ENCODE results near the gene SNX25.

GRCh38 chr4:185395956-185396723 is 186.7 kb downstream of the SNX25 start:
- no peak for TF ChIP-seq CTCF (IDR thresholded peaks at IDR 0.05; ENCODE audit: low read length)
- no peak for TF ChIP-seq EZH2 (IDR thresholded peaks at IDR 0.05; ENCODE audit: borderline replicate concordance, low read length)
